HCT116 (cell line): Measurements from ENCODE around the gene NOS3. TPM values are rescaled to one million over a fixed set of nuclear protein-coding genes. Genes with fewer than 3 reads are reported as not detected.

Source experiments
- ATAC-seq: fragments of 200-7000 bp; cut with Tn5 transposase; 2 replicates; pipeline ENCODE4 v1.9.1; 2020; ENCODE audit warnings: mild to moderate bottlenecking, moderate library complexity
- BruUV-seq: library from RNA; stranded (reverse); fragments of 400-500 nt; replicated peaks from 2 replicates; lab custom pipeline; 2021; lab: Mats Ljungman, UMichigan
- CTCF ChIA-PET: fragments of 300-600 bp; sonication (Branson Sonifier 250); formaldehyde crosslinking; loops from one replicate; lab custom pipeline; 2021; ENCODE audit warnings: antibody characterized with exemption; lab: Charles Lee
- POLR2A ChIA-PET: fragments of 300-600, 350-600 bp; sonication (Branson Sonifier 250); formaldehyde crosslinking; loops from one replicate; lab custom pipeline; 2021; ENCODE audit warnings: antibody characterized with exemption; lab: Charles Lee
- RAD21 ChIA-PET, 2 experiments: fragments of 300-600 bp; sonication (Branson Sonifier 250); formaldehyde crosslinking; loops; one replicate each; lab custom pipeline; 2023; ENCODE audit warnings: low total read pairs in 2 of 2; ENCODE audit not compliant: uncharacterized antibody in 2 of 2, unreplicated experiment in 2 of 2, low non-redundant PET in 1 of 2; lab: Charles Lee
- DNase-seq: peaks from one replicate; pipeline ENCODE4 v3.0.0-alpha.2; 2010; ENCODE audit warnings: low read depth, low spot score
- H2AFZ ChIP-seq: fragments of 200-600 bp; shearing (Covaris generic), sonication (generic); 2 replicates; pipeline ENCODE4 v1.6.1; 2017; ENCODE audit warnings: low read depth, mixed run types, mixed read lengths, antibody characterized with exemption, low read length; ENCODE audit not compliant: poor library complexity, severe bottlenecking
- H3K27ac ChIP-seq: 2 replicates; pipeline ENCODE4 v1.5.1; 2012; ENCODE audit warnings: low read depth, low read length
- H3K27me3 ChIP-seq: fragments of 200-600 bp; sonication (generic); 2 replicates; pipeline ENCODE4 v1.6.1; 2016; ENCODE audit warnings: mixed run types, low read length, mixed read lengths; ENCODE audit not compliant: insufficient read depth
- H3K36me3 ChIP-seq, 2 experiments: fragments of 200-500 bp in 1 of 2; fragments of 200-600 bp in 1 of 2; sonication (Bioruptor generic) in 1 of 2; sonication (generic) in 1 of 2; 2 replicates each; pipeline versions ENCODE4 v1.5.1 to v1.6.1; 2014 to 2016; ENCODE audit warnings: low read length in 2 of 2, inconsistent platforms in 1 of 2, mixed read lengths in 1 of 2, mixed run types in 1 of 2; ENCODE audit not compliant: insufficient read depth in 2 of 2, control insufficient read depth in 1 of 2
- H3K4me1 ChIP-seq, 2 experiments: fragments of 200-600 bp in 1 of 2; sonication (generic) in 1 of 2; 2 replicates each; pipeline versions ENCODE4 v1.5.1 to v1.6.1; 2012 to 2017; ENCODE audit warnings: low read length in 2 of 2, inconsistent platforms in 1 of 2, mild to moderate bottlenecking in 1 of 2, mixed read lengths in 1 of 2, mixed run types in 1 of 2, moderate library complexity in 1 of 2; ENCODE audit not compliant: insufficient read depth in 2 of 2, control insufficient read depth in 1 of 2
- H3K4me2 ChIP-seq: fragments of 200-600 bp; sonication (generic); 2 replicates; pipeline ENCODE4 v1.6.1; 2017; ENCODE audit warnings: mixed run types, low read length, mixed read lengths
- H3K4me3 ChIP-seq, 2 experiments: fragments of 200-600 bp in 1 of 2; sonication (generic) in 1 of 2; replicated peaks in 1 of 2; 2 replicates each; pipeline ENCODE4 v1.5.1; 2011 to 2016; ENCODE audit warnings: low read length in 2 of 2, control low read depth in 1 of 2, low read depth in 1 of 2, mild to moderate bottlenecking in 1 of 2, mixed read lengths in 1 of 2, mixed run types in 1 of 2
- H3K79me2 ChIP-seq: fragments of 200-600 bp; sonication (generic); 2 replicates; pipeline ENCODE4 v1.6.1; 2017; ENCODE audit warnings: mild to moderate bottlenecking, mixed run types, low read length, moderate library complexity, mixed read lengths; ENCODE audit not compliant: insufficient read depth
- H3K9ac ChIP-seq: fragments of 200-600 bp; sonication (generic); 2 replicates; pipeline ENCODE4 v1.6.1; 2016; ENCODE audit warnings: low read length, mixed read lengths
- H3K9me2 ChIP-seq: fragments of 200-600 bp; sonication (generic), shearing (Covaris generic); 2 replicates; pipeline ENCODE4 v1.6.1; 2017; ENCODE audit warnings: mixed run types, mild to moderate bottlenecking, moderate library complexity; ENCODE audit not compliant: insufficient read depth
- H3K9me3 ChIP-seq, 2 experiments: fragments of 200-500 bp in 1 of 2; fragments of 200-600 bp in 1 of 2; sonication (Bioruptor generic) in 1 of 2; sonication (generic) in 1 of 2; 2 replicates each; pipeline ENCODE4 v1.6.1; 2014 to 2017; ENCODE audit warnings: low read length in 2 of 2, mixed read lengths in 2 of 2, inconsistent platforms in 1 of 2, low read depth in 1 of 2, mild to moderate bottlenecking in 1 of 2, mixed run types in 1 of 2, moderate library complexity in 1 of 2; ENCODE audit not compliant: control insufficient read depth in 1 of 2, insufficient read depth in 1 of 2
- H4K20me1 ChIP-seq: fragments of 200-600 bp; sonication (generic), shearing (Covaris generic); 2 replicates; pipeline ENCODE4 v1.6.1; 2017; ENCODE audit warnings: mixed run types, mild to moderate bottlenecking, moderate library complexity; ENCODE audit not compliant: insufficient read depth
- ATF3 ChIP-seq: IDR thresholded peaks from 2 replicates; pipeline ENCODE4 v1.6.1; 2012
- CBX3 ChIP-seq: IDR thresholded peaks from 2 replicates; pipeline ENCODE4 v1.6.1; 2012; ENCODE audit warnings: low read depth
- CEBPB ChIP-seq: IDR thresholded peaks from 2 replicates; pipeline ENCODE4 v1.6.1; 2012; ENCODE audit warnings: low read depth
- CTCF ChIP-seq, 3 experiments: fragments of 200-600 bp in 1 of 3; sonication (generic) in 1 of 3; IDR thresholded peaks in 2 of 3; conservative IDR thresholded peaks in 1 of 3; 2 replicates each; pipeline ENCODE4 v1.5.1; 2012 to 2017; ENCODE audit warnings: low read depth in 2 of 3, low read length in 2 of 3, antibody characterized with exemption in 1 of 3, borderline replicate concordance in 1 of 3, control low read depth in 1 of 3, mild to moderate bottlenecking in 1 of 3, mixed read lengths in 1 of 3, mixed run types in 1 of 3, moderate library complexity in 1 of 3; ENCODE audit not compliant: insufficient read depth in 1 of 3
- ELF1 ChIP-seq: IDR thresholded peaks from 2 replicates; pipeline ENCODE4 v1.6.1; 2012; ENCODE audit warnings: low read depth, borderline replicate concordance
- EZH2 ChIP-seq: fragments of 200-600 bp; sonication (generic); IDR thresholded peaks from 2 replicates; pipeline ENCODE4 v1.6.1; 2017; ENCODE audit warnings: antibody characterized with exemption, mixed run types
- EZH2phosphoT487 ChIP-seq: fragments of 200-600 bp; IDR thresholded peaks from 2 replicates; pipeline ENCODE4 v1.6.1; 2018; ENCODE audit warnings: antibody characterized with exemption, borderline replicate concordance
- FOSL1 ChIP-seq: IDR thresholded peaks from 2 replicates; pipeline ENCODE4 v1.6.1; 2012; ENCODE audit warnings: low read depth
- JUND ChIP-seq: IDR thresholded peaks from 2 replicates; pipeline ENCODE4 v1.6.1; 2012
- MAX ChIP-seq: IDR thresholded peaks from 2 replicates; pipeline ENCODE4 v1.6.1; 2012
- POLR2A ChIP-seq: IDR thresholded peaks from 2 replicates; pipeline ENCODE4 v1.7.0; 2011; ENCODE audit warnings: borderline replicate concordance; ENCODE audit not compliant: insufficient read depth, insufficient read length; ENCODE audit errors: extremely low read depth
- POLR2AphosphoS5 ChIP-seq: IDR thresholded peaks from 2 replicates; pipeline ENCODE4 v1.6.1; 2011; ENCODE audit warnings: mild to moderate bottlenecking, low read depth, low read length, moderate library complexity
- RAD21 ChIP-seq: IDR thresholded peaks from 2 replicates; pipeline ENCODE4 v1.6.1; 2012; ENCODE audit warnings: low read depth, mild to moderate bottlenecking
- REST ChIP-seq: IDR thresholded peaks from 2 replicates; pipeline ENCODE4 v1.6.1; 2012; ENCODE audit warnings: low read depth
- SIN3A ChIP-seq: IDR thresholded peaks from 2 replicates; pipeline ENCODE4 v1.6.1; 2012; ENCODE audit warnings: low read depth
- SP1 ChIP-seq: IDR thresholded peaks from 2 replicates; pipeline ENCODE4 v1.6.1; 2012; ENCODE audit warnings: low read depth
- SRF ChIP-seq: IDR thresholded peaks from 2 replicates; pipeline ENCODE4 v1.6.1; 2012; ENCODE audit warnings: low read depth
- TCF7L2 ChIP-seq: IDR thresholded peaks from 2 replicates; pipeline ENCODE4 v1.7.0; 2011; ENCODE audit warnings: borderline replicate concordance, inconsistent platforms; ENCODE audit not compliant: insufficient read depth, insufficient read length; ENCODE audit errors: extremely low read depth
- YY1 ChIP-seq: IDR thresholded peaks from 2 replicates; pipeline ENCODE4 v1.6.1; 2011; ENCODE audit warnings: low read length, low read depth, moderate library complexity, mild to moderate bottlenecking; ENCODE audit not compliant: insufficient replicate concordance; ENCODE audit errors: extremely low read depth
- ZFX ChIP-seq: fragments of 450-650 bp; IDR thresholded peaks from 2 replicates; pipeline ENCODE4 v1.6.1; 2017
- intact Hi-C: fragments of 100-400 bp; cut with micrococcal nuclease; formaldehyde crosslinking; loops from 2 replicates; pipeline ENCODE4 v1.10.0; 2022
- total RNA-seq: library from RNA; stranded (reverse); gene quantifications from one replicate; pipeline ENCODE4 v1.2.1, GENCODE V29; 2021; ENCODE audit not compliant: unreplicated experiment

Gene NOS3
- total RNA-seq, 1 experiment from 2014 or later = 35.8 TPM

- Histone ChIP-seq H3K9ac (peak within 1 kb of the TSS; percentile 77), H2AFZ (no peak within 1 kb of the TSS), H3K4me2 (peak within 1 kb of the TSS; percentile 80), H3K27ac (peak within 1 kb of the TSS; percentile 60), H3K36me3 (no peaks in the 10 kb centered on the region), H3K9me2 (no peaks in the 10 kb centered on the region), H3K4me3 (peak within 1 kb of the TSS; percentile 72), H3K79me2 (peaks cover 6% of the 10 kb centered on the region), H4K20me1 (no peaks in the 10 kb centered on the region), H3K27me3 (no peaks in the 10 kb centered on the region), H3K9me3 (no peaks in the 10 kb centered on the region), H3K4me1 (peaks cover 6 to 58% of the 10 kb centered on the region in 2 experiments)
- intact Hi-C loops = loop anchor here (1.0 to 5.0 kb wide), 2 partner anchors 30 to 84 kb away; no protein-coding TSS in a partner anchor
- ChIA-PET POLR2A (interaction anchor here (0.8 to 2.0 kb wide), 11 partner anchors 9 to 199 kb away, joined by 3 to 11 read pairs (median 4); partner anchors contain the start of gene ABCF2), RAD21 (interaction anchor here in 1 of 2 experiments (0.7 to 1.2 kb wide), 6 partner anchors 19 to 63 kb away, joined by 3 to 5 read pairs (median 3); no protein-coding TSS in a partner anchor), CTCF (interaction anchor here (0.9 to 1.6 kb wide), 13 partner anchors 9 to 152 kb away, joined by 3 to 33 read pairs (median 5); partner anchors contain the start of gene NOS3)
- TSS peak; percentile 86 for BruUV-seq
- DNase-seq (peak; percentile 99), ATAC-seq (peak; percentile 90)
- no peak for TF ChIP-seq RAD21
- TF ChIP-seq EZH2 = no peak
- TF ChIP-seq SP1 = no peak
- peak; percentile 82 for TF ChIP-seq YY1
- TF ChIP-seq JUND = no peak
- TF ChIP-seq CBX3 = no peak
- no peak for TF ChIP-seq ATF3
- TF ChIP-seq EZH2phosphoT487 = no peak
- TF ChIP-seq SIN3A = no peak
- no peak for TF ChIP-seq REST
- peak in 2 of 3 experiments; percentile 41 to 46; a peak in 4 of 6 replicates for TF ChIP-seq CTCF (IDR thresholded peaks at IDR 0.05 in 2 of 3, conservative IDR thresholded peaks at IDR 0.05 in 1 of 3; ENCODE audit: borderline replicate concordance in 1 of 3, insufficient read depth in 1 of 3, low read depth in 2 of 3, low read length in 2 of 3)
- TF ChIP-seq CEBPB = no peak
- TF ChIP-seq ZFX = peak; percentile 71; the same call in 1 of the 2 replicates
- no peak for TF ChIP-seq ELF1
- TF ChIP-seq POLR2A = peak; percentile 33
- TF ChIP-seq FOSL1 = no peak
- no peak for TF ChIP-seq TCF7L2
- no peak for TF ChIP-seq MAX
- no peak for TF ChIP-seq SRF
- TF ChIP-seq POLR2AphosphoS5 = peak; percentile 71
These were observed 37.5 kb downstream of the NOS3 start, which contains the start of gene ABCB8 for GRCh38 chr7:151028131-151028947. Gene ABCB8, plus strand, starts transcription at chr7:151028450. Its CDS starts 66 bp downstream, at chr7:151028516.
